Measurements from ENCODE around the gene CALHM4. TPM values are rescaled to one million over a fixed set of nuclear protein-coding genes. Genes with fewer than 3 reads are reported as not detected.
A peak's percentile ranks its signal among the peaks of the same experiment; 100 is the strongest.

CALHM4 gene
- total and polyA plus RNA-seq, 2 donors (not counting 1 experiment from before 2014, with no cell fraction given): not detected

DNA sequence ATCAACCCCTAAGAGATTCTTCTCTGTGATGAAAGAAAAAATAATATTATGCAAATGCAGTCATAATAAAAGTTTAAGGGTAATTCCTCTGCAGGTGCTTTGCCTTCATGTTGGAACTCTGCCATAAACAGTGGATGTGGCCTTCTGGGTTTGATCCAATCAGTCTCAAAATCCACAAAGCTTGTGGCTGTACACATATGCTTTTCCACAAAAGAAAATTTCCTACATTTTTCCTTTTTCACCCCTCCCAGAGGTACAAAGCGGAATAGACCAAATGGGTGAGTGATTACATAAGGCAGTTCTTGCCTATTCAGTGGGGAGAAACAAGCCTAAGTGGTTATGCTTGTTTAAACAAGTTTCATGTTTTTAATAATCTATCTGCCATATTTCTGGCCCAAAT lies 25.4 kb upstream of the CALHM4 start:
- H3K79me2 ChIP-seq (ENCODE audit: control insufficient read depth, insufficient read depth, low read length): no peaks in the 10 kb centered on the region
- no peak overlapping the region for H3K4me2 ChIP-seq (ENCODE audit: extremely low read depth, insufficient read depth, low read length)
- no peak for TF ChIP-seq EZH2 (IDR thresholded peaks at IDR 0.05; ENCODE audit: low read length, missing control alignments)
- no peak overlapping the region for H3K4me3 ChIP-seq (replicated peaks in 1 of 4; ENCODE audit: control extremely low read depth in 1 of 4, insufficient read depth in 1 of 4, low read depth in 3 of 4, low read length in 4 of 4)
- H3K4me1 ChIP-seq (ENCODE audit: control insufficient read depth, extremely low read depth, insufficient read depth, low read length): peaks cover 3% of the 10 kb centered on the region
- no peaks in the 10 kb centered on the region for H4K20me1 ChIP-seq (ENCODE audit: control insufficient read depth, extremely low read depth, insufficient read depth, low read length)
- no peaks in the 10 kb centered on the region for H3K9me3 ChIP-seq (ENCODE audit: control insufficient read depth, insufficient read depth, low read depth, low read length)
- no peak for DNase-seq (ENCODE audit: low read depth in 2 of 2)
- no peaks in the 10 kb centered on the region for H3K27me3 ChIP-seq (ENCODE audit: control insufficient read depth, insufficient read depth, low read length)
- H2AFZ ChIP-seq (ENCODE audit: low read length): no peak overlapping the region
- H3K9ac ChIP-seq (ENCODE audit: insufficient read depth, low read length): no peak overlapping the region
- H3K36me3 ChIP-seq (ENCODE audit: control insufficient read depth, insufficient read depth, low read length): no peaks in the 10 kb centered on the region
- H3K27ac ChIP-seq (ENCODE audit: insufficient read depth, low read length): no peak overlapping the region

DNA sequence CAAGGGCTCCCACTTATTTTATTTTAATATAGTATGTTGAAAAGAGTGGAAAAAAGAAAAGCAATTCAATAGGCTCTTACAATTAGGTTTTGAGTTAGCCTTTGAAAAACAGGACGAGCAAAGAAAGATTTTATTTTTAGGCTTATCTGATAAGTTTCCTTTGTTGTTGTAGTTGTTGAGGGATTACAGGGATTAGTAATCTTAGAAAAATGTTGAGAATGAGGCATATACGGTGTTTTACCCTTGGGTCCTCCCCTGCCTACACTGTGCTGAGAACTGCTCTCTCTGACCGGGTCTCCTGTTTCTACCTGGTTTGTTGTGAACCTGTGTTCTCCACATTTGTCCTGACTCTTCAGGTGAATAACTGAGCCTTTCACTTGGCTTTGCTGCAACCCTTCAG lies 24.8 kb upstream of the CALHM4 start:
- TF ChIP-seq, protein P1, sequence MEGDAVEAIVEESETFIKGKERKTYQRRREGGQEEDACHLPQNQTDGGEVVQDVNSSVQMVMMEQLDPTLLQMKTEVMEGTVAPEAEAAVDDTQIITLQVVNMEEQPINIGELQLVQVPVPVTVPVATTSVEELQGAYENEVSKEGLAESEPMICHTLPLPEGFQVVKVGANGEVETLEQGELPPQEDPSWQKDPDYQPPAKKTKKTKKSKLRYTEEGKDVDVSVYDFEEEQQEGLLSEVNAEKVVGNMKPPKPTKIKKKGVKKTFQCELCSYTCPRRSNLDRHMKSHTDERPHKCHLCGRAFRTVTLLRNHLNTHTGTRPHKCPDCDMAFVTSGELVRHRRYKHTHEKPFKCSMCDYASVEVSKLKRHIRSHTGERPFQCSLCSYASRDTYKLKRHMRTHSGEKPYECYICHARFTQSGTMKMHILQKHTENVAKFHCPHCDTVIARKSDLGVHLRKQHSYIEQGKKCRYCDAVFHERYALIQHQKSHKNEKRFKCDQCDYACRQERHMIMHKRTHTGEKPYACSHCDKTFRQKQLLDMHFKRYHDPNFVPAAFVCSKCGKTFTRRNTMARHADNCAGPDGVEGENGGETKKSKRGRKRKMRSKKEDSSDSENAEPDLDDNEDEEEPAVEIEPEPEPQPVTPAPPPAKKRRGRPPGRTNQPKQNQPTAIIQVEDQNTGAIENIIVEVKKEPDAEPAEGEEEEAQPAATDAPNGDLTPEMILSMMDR (conservative IDR thresholded peaks at IDR 0.05 in 1 of 2, IDR thresholded peaks at IDR 0.05 in 1 of 2; ENCODE audit: low read depth in 1 of 2, low read length in 2 of 2): no peak
- TF ChIP-seq EZH2 (IDR thresholded peaks at IDR 0.05; ENCODE audit: low read length, missing control alignments): no peak
- no peak overlapping the region for H3K9ac ChIP-seq (ENCODE audit: insufficient read depth, low read length)
- H3K4me2 ChIP-seq (ENCODE audit: extremely low read depth, insufficient read depth, low read length): no peak overlapping the region
- peak overlapping the region; percentile 22 for H2AFZ ChIP-seq (ENCODE audit: low read length)
- no peaks in the 10 kb centered on the region for H3K79me2 ChIP-seq (ENCODE audit: control insufficient read depth, insufficient read depth, low read length)
- peaks cover 3% of the 10 kb centered on the region for H3K4me1 ChIP-seq (ENCODE audit: control insufficient read depth, extremely low read depth, insufficient read depth, low read length)
- H3K9me3 ChIP-seq (ENCODE audit: control insufficient read depth, insufficient read depth, low read depth, low read length): no peaks in the 10 kb centered on the region
- DNase-seq (ENCODE audit: low read depth in 2 of 2): peak in 1 of 2 donors; percentile 58
- H3K4me3 ChIP-seq (replicated peaks in 1 of 4; ENCODE audit: control extremely low read depth in 1 of 4, insufficient read depth in 1 of 4, low read depth in 3 of 4, low read length in 4 of 4): no peak overlapping the region
- H4K20me1 ChIP-seq (ENCODE audit: control insufficient read depth, extremely low read depth, insufficient read depth, low read length): no peaks in the 10 kb centered on the region
- H3K27ac ChIP-seq (ENCODE audit: insufficient read depth, low read length): no peak overlapping the region
- H3K36me3 ChIP-seq (ENCODE audit: control insufficient read depth, insufficient read depth, low read length): no peaks in the 10 kb centered on the region
- H3K27me3 ChIP-seq (ENCODE audit: control insufficient read depth, insufficient read depth, low read length): no peaks in the 10 kb centered on the region

DNA sequence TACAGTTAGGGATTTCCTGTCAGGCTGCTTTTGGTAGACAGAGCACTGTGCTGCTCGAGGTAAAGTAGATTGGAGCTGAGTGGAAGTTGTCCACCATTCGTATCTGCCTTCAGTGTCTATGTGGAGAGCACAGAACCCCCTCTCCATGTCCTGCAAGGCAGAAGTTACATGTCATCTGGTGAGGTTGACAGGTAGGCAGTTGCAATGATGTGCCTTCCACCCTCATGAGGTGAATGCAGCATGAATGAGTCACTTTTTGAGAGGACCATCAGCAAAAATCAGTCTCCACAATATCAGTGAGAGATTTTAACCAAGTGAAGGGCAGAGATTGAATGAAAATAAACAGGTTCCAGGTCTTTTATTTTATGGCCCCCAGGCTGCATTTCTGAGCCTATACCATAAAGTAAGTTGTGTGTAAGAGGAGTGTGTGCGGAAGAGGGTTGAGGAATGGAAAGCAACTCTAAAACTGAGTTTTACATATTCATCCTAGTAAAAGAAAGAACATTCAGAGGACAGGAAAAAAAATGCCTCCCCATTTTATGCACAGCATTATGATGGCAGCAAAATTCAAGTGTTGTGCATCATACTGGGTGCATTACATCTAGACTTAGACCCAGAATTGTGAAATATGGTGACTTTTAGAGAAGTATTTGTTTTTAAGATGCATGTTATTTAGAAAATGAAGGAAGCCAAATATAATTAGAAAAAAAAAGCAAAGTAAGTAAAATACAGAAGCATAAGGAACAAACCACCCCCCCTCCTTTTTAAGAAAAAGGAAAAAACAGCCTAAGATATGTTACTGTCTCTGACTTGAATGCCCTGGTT lies 23.9 kb upstream of the CALHM4 start:
- Histone ChIP-seq H3K4me2 (ENCODE audit: extremely low read depth, insufficient read depth, low read length) (no peak overlapping the region), H3K27ac (ENCODE audit: insufficient read depth, low read length) (no peak overlapping the region), H3K36me3 (ENCODE audit: control insufficient read depth, insufficient read depth, low read length) (no peaks in the 10 kb centered on the region), H3K4me1 (ENCODE audit: control insufficient read depth, extremely low read depth, insufficient read depth, low read length) (peaks cover 3% of the 10 kb centered on the region), H3K27me3 (ENCODE audit: control insufficient read depth, insufficient read depth, low read length) (no peaks in the 10 kb centered on the region), H3K9me3 (ENCODE audit: control insufficient read depth, insufficient read depth, low read depth, low read length) (no peaks in the 10 kb centered on the region), H3K79me2 (ENCODE audit: control insufficient read depth, insufficient read depth, low read length) (no peaks in the 10 kb centered on the region), H3K4me3 (replicated peaks in 1 of 4; ENCODE audit: control extremely low read depth in 1 of 4, insufficient read depth in 1 of 4, low read depth in 3 of 4, low read length in 4 of 4) (no peak overlapping the region), H3K9ac (ENCODE audit: insufficient read depth, low read length) (no peak overlapping the region), H4K20me1 (ENCODE audit: control insufficient read depth, extremely low read depth, insufficient read depth, low read length) (no peaks in the 10 kb centered on the region), H2AFZ (ENCODE audit: low read length) (no peak overlapping the region)
- no peak for TF ChIP-seq EZH2 (IDR thresholded peaks at IDR 0.05; ENCODE audit: low read length, missing control alignments)
- TF ChIP-seq, protein P1 (conservative IDR thresholded peaks at IDR 0.05 in 1 of 2, IDR thresholded peaks at IDR 0.05 in 1 of 2; ENCODE audit: low read depth in 1 of 2, low read length in 2 of 2): no peak
- DNase-seq (ENCODE audit: low read depth in 2 of 2): peak in 1 of 2 donors; percentile 20

Measured in fibroblast of lung (primary cell).